Right renal pelvis (tissue), 4 donors: ENCODE measurements around the gene OPA3. TPM values are rescaled to one million over a fixed set of nuclear protein-coding genes. Genes with fewer than 3 reads are reported as not detected.
"Not testable (repeated sequence)": the region's sequence is repeated elsewhere in the genome, so short reads cannot be mapped to it uniquely, and the experiment has no call there.

Experiments
- DNase-seq, 4 donors: peaks; one replicate each; pipeline ENCODE4 v3.0.0-alpha.2; 2013; ENCODE audit warnings: low read depth in 4 of 4, low spot score in 3 of 4, missing footprints in 1 of 4
- polyA plus RNA-seq, 4 donors: library from polyadenylated mRNA; unstranded; fragments of 120-200 nt; gene quantifications; one replicate each; pipeline ENCODE4 v1.2.1, GENCODE V29; 2013; ENCODE audit not compliant: insufficient read length in 4 of 4

The OPA3 gene
- polyA plus RNA-seq, 4 donors: 10.8 to 11.8 (median 11.3) TPM

DNA sequence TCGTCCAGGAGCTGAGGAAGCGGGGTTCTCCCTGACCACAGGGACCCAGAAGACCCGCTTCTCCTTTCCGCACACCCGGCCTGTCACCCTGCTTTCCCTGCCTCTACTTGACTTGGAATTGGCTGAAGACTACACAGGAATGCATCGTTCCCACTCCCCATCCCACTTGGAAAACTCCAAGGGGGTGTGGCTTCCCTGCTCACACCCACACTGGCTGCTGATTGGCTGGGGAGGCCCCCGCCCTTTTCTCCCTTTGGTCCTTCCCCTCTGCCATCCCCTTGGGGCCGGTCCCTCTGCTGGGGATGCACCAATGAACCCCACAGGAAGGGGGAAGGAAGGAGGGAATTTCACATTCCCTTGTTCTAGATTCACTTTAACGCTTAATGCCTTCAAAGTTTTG lies 58.5 kb downstream of the OPA3 start:
- no peak for DNase-seq

DNA sequence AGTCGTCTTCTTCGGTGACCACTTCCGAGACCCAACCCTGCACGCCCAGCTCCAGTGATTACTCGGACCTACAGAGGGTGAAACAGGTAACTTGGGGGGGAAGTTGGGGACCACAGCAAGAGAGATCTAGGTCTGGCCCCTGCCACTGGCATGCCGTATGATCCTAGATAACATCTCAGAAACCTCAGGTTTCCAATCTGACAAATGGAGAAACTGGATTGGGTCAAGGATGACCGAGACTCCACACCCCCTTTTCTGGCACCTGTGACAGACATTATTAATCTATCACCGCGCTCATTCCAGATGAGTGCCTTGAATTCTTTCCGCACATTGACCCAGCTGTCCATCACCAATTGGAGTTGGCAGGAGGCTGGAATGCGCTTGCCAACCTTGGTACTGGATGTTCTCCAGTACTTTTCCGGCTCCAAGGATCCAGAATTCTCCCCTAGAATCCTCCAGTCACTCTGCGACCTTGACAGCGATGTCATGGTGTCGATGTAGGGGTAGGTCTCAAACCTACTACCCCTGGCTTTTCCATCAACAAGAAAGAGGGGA lies 60.0 kb downstream of the OPA3 start:
- no peak for DNase-seq

GRCh38 chr19:45523642-45524256 lies 60.9 kb downstream of the OPA3 start:
- peak in 3 of 4 donors; percentile 73 to 74 (median 74) for DNase-seq

DNA sequence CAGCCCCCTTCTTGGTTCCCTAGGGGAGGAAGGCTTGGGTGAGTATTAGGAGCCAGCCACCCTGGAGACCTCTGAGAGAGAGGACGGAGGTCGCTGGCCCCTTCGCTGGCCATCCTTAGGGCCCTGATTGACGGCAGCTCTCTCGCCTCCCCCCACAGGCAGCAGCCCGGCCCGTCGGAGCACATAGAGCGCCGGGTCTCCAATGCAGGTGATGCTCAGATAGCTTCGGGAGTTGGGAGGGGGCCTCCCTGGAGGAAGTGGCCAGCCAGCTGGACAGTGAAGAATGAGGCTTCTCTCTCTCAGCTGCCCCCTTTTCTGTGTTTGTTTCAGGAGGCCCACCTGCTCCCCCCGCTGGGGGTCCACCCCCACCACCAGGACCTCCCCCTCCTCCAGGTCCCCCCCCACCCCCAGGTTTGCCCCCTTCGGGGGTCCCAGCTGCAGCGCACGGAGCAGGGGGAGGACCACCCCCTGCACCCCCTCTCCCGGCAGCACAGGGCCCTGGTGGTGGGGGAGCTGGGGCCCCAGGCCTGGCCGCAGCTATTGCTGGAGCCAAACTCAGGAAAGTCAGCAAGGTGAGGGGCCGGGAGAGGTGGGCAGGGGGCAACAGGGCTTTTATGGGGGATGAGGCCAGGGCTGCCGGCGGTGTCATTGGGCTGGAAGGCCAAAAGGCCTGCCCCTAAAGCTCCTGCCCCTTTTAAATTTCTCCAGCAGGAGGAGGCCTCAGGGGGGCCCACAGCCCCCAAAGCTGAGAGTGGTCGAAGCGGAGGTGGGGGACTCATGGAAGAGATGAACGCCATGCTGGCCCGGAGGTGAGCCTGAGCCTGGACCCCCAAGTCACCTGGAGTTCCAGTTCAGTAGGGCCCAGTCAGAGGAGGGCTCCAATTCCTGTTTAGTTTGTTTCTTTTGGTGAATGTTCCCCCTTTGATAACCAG lies 62.3 kb downstream of the OPA3 start:
- DNase-seq: no peak

DNA sequence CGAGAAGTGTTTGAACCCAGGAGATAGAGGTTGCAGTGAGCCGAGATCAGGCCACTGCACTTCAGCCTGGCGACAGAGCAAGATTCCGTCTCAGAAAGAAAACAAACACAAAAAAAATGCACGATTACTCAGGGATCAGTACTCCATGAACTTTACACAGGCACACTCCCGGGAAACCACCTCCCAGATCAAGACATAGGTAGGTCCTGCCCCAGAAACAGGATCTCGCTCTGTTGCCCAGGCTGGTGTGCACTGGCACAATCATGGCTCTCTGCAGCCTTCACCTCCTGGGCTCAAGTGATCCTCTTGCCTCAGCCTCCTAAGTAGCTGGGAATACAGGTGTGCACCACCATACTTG lies 66.2 kb downstream of the OPA3 start:
- no peak for DNase-seq

- DNase-seq: no peak
Observed at GRCh38 chr19:45517641-45518468, 66.7 kb downstream of the OPA3 start.

- no peak for DNase-seq
Observed at GRCh38 chr19:45517238-45517637, 67.4 kb downstream of the OPA3 start.

- DNase-seq: no peak
Observed at GRCh38 chr19:45515807-45516401, 68.7 kb downstream of the OPA3 start.

DNA sequence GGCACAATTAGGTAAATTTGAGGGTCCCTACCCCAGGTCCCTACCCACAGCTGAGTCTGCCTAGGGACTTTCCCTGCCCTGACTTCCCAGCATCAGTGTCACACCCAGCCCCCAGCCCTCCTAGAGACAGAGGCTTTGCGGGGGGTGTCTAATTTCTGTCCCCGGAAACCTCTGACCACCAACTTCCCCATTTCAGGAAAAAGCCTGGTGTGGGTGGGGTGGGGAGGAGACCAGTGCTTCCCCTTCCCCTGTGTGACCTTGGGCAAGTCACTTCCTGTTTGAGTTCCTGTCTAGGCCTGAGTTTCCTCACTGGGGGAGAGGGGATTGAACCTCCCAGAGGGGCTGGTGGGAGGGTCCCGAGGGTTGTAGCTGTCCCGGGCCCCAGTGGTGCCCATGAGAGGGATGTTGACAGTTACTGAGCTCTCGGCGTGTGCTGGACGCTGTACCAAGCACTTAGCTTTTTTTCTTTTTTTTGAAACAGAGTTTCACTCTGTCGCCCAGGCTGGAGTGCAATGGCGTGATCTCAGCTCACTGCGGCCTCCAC lies 69.4 kb downstream of the OPA3 start:
- DNase-seq: no peak

DNA sequence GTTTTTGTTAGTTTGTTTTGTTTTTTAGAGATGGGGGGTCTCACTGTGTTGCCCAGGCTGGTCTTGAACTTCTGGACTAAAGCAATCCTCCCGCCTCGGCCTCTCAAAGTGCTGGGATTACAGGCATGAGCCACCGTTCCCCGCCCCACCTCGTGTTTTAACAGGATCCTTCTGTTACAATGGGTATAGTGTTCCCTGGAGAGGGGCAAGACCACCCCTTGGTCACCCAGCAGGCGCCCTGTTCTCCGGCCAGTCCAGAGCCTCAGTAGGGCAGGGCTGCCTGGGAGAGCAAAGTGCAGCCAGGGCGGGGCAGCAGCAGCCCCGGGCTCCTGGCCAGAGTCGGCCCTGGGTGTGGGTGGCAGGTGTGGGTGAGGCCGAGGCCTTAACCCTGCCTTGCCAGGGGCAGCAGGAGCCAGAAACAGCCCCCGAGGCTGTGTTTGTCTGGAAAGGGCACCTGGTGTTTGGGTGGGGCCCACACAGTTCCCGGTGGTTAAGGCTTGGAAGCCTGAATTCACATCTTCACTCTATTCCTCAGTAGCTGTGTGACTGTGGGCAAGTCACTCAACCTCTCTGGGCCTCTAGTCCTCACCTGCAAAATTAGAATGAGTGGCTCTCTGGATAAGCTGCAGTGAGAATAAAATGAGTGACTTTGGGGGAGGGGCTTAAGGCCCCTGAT lies 70.1 kb downstream of the OPA3 start:
- DNase-seq: no peak

DNA sequence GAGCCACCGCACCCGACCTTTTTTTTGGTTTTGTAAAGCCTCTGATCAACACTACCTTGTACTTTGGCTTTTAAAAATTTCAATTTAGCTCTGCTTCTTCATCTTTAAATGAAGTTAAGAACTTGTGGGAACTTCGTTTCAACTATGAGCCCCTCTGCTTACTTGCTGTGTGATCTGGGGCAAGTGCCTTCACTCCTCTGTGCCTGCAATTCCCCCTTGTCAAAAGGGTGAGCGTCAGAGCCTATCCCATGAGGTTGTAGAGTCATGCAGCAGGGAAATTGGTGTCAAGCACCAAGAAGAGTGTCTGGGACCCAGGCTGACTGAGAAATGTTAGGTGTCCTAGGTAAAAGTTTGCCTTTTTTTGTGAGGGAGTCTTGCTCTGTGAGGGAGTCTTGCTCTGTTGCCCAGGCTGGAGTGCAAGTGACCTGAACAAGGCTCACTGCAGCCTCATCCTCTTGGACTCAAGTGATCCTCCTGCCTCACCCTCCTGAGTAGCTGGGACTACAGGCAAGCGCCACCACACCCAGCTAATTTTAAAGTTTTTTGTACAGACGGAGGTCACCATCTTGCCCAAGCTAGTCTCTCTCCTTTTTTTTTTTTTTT lies 71.6 kb downstream of the OPA3 start:
- DNase-seq: no peak

GRCh38 chr19:45511074-45511473 lies 73.5 kb downstream of the OPA3 start:
- no peak for DNase-seq

- not testable (repeated sequence) for DNase-seq
Observed at GRCh38 chr19:45510352-45510751, 74.2 kb downstream of the OPA3 start.

GRCh38 chr19:45509692-45510015 lies 74.9 kb downstream of the OPA3 start:
- no peak for DNase-seq

- DNase-seq: no peak
Observed at GRCh38 chr19:45508861-45509691, 75.5 kb downstream of the OPA3 start.

GRCh38 chr19:45508417-45508860 lies 76.2 kb downstream of the OPA3 start:
- DNase-seq: no peak

- DNase-seq: no peak
Observed at GRCh38 chr19:45507872-45508416, 76.7 kb downstream of the OPA3 start.
